Uterus (tissue), 2 donors: Measurements from ENCODE around the gene ACSM3.
"Not testable (repeated sequence)": the region's sequence is repeated elsewhere in the genome, so short reads cannot be mapped to it uniquely, and the experiment has no call there.

Source experiments
- POLR2A ChIP-seq, 2 donors: fragments of 450-650 bp; IDR thresholded peaks; one replicate each; pipeline ENCODE4 v1.6.1; 2016; ENCODE audit warnings: antibody characterized with exemption in 2 of 2, mild to moderate bottlenecking in 1 of 2, moderate library complexity in 1 of 2
- TF ChIP-seq, protein P1 (sequence below), 4 experiments: fragments of 200-600 bp in 2 of 4; fragments of 450-650 bp in 2 of 4; sonication (generic) in 2 of 4; IDR thresholded peaks; one replicate each; pipeline ENCODE4 v1.5.1; 2016 to 2019; ENCODE audit warnings: antibody characterized with exemption in 4 of 4, mild to moderate bottlenecking in 2 of 4, moderate library complexity in 1 of 4

DNA sequence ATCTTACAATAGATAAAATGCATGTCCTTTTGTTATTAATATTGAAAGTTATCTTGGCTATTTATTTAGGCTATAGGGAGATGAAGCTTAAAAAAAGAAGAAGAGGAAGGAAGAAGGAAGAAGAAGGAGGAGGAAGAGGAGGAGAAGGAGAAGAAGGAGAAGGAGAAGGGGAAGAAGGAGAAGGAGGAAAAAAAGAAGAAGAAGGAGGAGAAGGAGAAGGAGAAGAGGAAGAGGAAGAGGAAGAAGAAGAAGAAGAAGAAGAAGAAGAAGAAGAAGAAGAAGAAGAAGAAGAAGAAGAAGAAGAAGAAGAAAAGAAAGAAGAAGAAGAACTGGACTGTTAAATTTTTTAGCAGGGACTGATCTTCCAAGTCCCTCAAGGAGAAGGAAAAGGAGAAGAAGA, 46.1 kb upstream of the ACSM3 start:
- TF ChIP-seq POLR2A (IDR thresholded peaks at IDR 0.05) = not testable (repeated sequence)
- TF ChIP-seq, protein P1, sequence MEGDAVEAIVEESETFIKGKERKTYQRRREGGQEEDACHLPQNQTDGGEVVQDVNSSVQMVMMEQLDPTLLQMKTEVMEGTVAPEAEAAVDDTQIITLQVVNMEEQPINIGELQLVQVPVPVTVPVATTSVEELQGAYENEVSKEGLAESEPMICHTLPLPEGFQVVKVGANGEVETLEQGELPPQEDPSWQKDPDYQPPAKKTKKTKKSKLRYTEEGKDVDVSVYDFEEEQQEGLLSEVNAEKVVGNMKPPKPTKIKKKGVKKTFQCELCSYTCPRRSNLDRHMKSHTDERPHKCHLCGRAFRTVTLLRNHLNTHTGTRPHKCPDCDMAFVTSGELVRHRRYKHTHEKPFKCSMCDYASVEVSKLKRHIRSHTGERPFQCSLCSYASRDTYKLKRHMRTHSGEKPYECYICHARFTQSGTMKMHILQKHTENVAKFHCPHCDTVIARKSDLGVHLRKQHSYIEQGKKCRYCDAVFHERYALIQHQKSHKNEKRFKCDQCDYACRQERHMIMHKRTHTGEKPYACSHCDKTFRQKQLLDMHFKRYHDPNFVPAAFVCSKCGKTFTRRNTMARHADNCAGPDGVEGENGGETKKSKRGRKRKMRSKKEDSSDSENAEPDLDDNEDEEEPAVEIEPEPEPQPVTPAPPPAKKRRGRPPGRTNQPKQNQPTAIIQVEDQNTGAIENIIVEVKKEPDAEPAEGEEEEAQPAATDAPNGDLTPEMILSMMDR (IDR thresholded peaks at IDR 0.05) = not testable (repeated sequence)
